Tongue (tissue), 2 donors: Measurements from ENCODE around the gene FBRSL1. TPM values are rescaled to one million over a fixed set of nuclear protein-coding genes. Genes with fewer than 3 reads are reported as not detected.
"Not testable (repeated sequence)": the region's sequence is repeated elsewhere in the genome, so short reads cannot be mapped to it uniquely, and the experiment has no call there.

Source experiments
- DNase-seq: peaks from one replicate; pipeline ENCODE4 v3.0.0-alpha.2; 2015
- total RNA-seq: library from RNA; depleted of rRNA; stranded (reverse); fragments of >200 nt; gene quantifications from one replicate; pipeline ENCODE4 v1.2.3, GENCODE V29; 2014

Gene FBRSL1
- total RNA-seq, 1 donor from 2014 or later: 10.2 TPM

- DNase-seq: no peak
These were observed 18.7 kb upstream of the FBRSL1 start for GRCh38 chr12:132471011-132471857.

- no peak for DNase-seq
These were observed 18.1 kb upstream of the FBRSL1 start for GRCh38 chr12:132471858-132472255.

DNA sequence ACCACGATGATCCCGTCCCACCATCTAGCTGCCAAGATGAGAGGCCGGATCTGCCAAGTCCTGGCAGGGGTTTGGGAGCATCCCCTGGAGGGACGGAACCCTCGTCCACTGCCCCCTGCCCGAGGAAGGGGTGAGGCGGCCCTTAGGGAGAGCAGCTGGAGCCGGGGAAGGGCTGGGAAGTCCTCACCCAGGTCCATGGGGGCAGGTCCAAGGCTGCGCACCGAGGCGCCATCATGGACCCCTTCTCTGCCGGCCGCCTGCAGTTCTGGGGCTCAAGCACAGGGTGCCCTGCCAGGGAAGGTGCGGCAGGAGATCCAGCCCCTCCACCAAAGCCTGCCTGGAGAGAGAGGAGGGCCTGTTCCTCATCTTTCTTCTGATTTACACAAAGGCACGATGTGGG is 17.6 kb upstream of the FBRSL1 start:
- DNase-seq: no peak

- no peak for DNase-seq
These were observed 15.7 kb upstream of the FBRSL1 start for GRCh38 chr12:132474237-132474741.

DNA sequence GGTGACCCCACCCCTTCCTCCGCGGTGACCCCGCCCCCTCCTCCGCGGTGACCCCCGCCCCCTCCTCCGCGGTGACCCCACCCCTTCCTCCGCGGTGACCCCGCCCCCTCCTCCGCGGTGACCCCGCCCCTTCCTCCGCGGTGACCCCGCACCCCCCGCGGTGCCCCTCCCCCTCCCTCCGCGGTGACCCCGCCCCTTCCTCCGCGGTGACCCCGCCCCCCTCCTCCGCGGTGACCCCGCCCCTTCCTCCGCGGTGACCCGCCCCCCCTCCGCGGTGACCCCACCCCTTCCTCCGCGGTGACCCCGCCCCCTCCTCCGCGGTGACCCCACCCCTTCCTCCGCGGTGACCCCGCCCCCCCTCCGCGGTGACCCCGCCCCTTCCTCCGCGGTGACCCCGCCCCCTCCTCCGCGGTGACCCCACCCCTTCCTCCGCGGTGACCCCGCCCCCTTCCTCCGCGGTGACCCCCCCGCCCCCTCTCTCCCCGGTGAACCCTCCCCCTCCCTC is 15.1 kb upstream of the FBRSL1 start:
- not testable (repeated sequence) for DNase-seq

- DNase-seq: no peak
These were observed 14.5 kb upstream of the FBRSL1 start for GRCh38 chr12:132475304-132476037.

DNA sequence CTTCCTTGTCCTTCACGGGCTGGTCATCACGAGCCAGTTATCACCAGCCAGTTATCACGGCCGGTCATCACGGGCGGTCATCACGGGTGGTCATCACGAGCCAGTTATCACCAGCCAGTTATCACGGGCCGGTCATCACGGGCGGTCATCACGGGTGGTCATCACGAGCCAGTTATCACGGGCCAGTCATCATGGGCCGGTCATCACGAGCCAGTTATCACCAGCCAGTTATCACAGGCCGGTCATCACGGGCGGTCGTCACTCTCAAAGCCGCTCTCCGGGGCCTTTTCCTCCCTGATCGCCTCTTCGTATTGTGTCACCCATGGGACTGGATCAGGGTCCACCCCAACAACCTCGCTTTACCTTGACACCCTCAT is 13.9 kb upstream of the FBRSL1 start:
- no peak for DNase-seq

DNA sequence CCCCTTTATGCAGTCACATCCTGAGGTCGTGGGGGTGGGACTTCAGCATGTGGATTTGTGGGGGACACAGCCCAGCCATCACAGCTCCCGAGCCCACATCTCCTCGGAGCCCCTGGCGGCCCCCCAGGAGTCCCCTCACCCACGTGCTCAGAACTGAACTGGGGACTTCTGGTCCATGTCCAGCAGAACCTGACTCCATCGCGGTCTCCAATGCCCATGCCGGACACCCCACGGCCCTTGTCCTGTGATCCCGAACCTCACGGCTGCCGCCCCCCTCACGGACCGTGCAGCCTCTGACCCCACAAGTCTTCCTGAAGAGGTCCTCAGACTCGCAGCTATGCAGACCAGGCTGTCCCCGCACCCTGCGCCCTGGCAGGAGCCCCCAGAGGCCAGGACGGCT is 13.5 kb upstream of the FBRSL1 start:
- no peak for DNase-seq

GRCh38 chr12:132477017-132477702 is 12.8 kb upstream of the FBRSL1 start:
- no peak for DNase-seq

DNA sequence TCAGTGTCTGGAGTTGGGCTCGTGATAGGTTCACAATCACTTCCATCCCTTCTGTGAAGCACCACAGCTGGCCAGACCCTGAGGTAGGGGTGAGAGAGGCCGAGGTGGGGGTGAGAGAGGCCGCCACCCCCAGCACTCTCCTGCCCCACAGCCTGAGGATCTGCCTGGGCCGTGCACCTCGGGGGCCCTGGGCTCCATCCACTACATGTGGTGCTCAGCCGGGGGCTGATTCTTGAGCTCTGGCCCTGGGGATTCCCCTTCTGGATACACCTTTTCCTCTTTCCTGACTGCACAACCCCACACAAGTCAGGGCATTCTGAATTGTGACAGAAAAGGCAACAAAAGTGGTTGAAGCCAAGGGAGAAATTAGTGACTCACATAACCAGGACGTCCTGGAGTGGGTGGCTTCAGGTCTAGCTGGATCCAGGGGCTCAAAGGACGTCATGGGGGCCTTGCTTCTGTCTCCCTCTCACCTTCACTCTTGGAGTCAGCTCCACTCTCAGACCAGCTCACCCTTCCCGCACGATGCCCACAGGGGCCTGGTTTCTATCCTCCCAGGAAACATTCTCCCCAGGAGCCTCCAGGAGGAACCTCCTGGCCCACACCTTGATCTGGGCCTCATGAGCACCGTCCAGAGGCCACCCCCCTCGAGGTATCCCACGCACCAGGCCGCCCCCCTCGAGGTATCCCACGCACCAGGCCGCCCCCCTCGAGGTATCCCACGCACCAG is 12.1 kb upstream of the FBRSL1 start:
- DNase-seq: no peak

- no peak for DNase-seq
These were observed 11.5 kb upstream of the FBRSL1 start for GRCh38 chr12:132478433-132478803.

- DNase-seq: no peak
These were observed 11.1 kb upstream of the FBRSL1 start for GRCh38 chr12:132478845-132479244.

- DNase-seq: no peak
These were observed 10.7 kb upstream of the FBRSL1 start for GRCh38 chr12:132479291-132479690.

GRCh38 chr12:132479938-132480622 is 9.9 kb upstream of the FBRSL1 start:
- no peak for DNase-seq

- no peak for DNase-seq
These were observed 9.3 kb upstream of the FBRSL1 start for GRCh38 chr12:132480623-132481132.

DNA sequence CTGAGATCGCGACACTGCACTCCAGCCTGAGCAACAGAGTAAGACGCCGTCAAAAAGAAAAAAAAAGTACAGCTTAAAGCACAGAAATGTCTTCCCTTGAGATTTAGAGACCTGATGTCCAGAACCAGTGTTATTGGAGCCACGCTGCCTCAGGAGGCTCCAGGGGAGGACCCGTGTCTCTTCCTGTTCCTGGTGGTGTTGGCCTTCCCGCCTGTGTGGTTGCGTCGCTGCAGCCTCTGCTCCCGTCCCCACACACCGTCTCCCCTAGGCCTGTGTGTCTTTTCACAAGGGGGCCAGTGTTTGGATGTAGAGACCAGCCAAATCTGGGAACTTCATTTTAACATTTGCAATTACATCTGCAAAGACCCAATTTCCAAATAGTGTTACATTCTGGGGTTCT is 8.6 kb upstream of the FBRSL1 start:
- no peak for DNase-seq

DNA sequence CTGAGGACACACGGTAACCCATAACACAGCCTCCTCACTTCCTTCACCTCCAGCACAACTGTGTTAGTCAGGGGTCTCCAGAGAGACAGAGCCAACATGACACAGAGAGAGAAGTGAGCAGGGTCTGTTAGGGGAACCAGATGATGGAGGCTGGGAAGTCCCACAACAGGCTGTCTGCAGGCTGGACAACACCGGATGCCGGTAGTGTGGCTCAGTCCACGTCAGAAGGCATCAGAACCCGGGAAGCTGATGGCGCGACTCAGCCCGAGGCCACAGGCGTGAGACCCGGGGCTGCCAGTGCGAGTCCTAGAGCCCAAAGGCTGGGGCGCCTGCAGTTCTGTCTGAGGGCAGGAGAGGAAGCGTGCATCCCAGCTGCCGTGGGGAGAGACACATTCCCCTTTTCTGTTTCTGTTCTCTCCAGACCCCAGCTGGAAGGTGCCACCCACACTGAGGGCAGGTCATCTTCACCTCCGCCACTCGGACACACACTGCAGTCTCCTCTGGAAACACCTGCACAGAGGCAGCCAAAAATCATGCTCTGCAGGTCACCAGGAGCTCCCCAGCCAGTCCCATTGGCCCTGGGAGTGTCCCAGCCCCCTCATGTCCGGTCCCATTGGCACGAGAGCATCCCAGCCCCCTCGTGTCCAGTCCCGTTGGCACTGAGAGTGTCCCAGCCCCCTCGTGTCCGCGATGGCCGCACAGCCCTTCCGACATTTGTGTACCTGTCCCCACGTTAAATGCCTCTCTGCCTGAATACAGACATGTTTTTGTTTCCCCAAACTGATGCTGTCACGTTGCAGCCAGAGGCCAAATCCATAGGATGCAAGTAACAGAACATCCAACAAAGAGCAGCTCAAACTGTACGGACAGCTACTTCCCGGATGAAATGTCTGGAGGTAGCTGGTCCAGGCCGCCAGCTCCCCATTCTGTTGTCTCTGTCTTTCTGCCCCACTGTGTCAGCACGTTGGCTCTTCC is 7.9 kb upstream of the FBRSL1 start:
- no peak for DNase-seq

DNA sequence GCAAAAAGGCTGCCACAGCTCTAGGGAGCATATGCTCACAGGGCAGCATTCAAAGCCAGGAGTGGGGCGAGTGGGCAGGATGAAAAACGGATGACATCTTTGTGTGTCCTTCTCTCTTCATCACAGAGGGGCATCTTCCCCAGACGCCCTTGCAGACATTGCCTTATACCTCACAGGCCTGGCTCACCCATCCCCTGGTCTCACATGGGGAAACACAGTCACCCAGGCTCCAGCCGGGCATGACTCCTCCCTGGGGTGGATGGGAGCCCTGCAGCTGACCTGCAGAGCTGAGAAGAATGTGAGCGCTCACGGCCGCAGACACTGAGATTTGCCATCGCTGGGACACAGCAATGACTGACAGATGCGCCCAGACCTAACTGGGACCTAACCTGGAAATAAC is 7.2 kb upstream of the FBRSL1 start:
- DNase-seq: no peak

GRCh38 chr12:132483208-132483607 is 6.7 kb upstream of the FBRSL1 start:
- no peak for DNase-seq

- no peak for DNase-seq
These were observed 6.3 kb upstream of the FBRSL1 start for GRCh38 chr12:132483612-132484011.
